Left lobe of liver (tissue), 2 donors: ENCODE data around the gene KCNK18. TPM values are rescaled to one million over a fixed set of nuclear protein-coding genes. Genes with fewer than 3 reads are reported as not detected.
"Not testable (repeated sequence)": the region's sequence is repeated elsewhere in the genome, so short reads cannot be mapped to it uniquely, and the experiment has no call there.

Source experiments
- ATAC-seq: fragments of 200-7000 bp; cut with Tn5 transposase; one replicate; pipeline ENCODE4 v1.9.1; 2020; ENCODE audit warnings: mild to moderate bottlenecking, moderate library complexity
- DNase-seq: peaks from one replicate; pipeline ENCODE4 v3.0.0-alpha.2; 2020; ENCODE audit warnings: low spot score
- total RNA-seq: library from RNA; stranded (reverse); gene quantifications from one replicate; pipeline ENCODE4 v1.2.1, GENCODE V29; 2021
- donor health status: DM: no; HTN: no; CAD: no; lungs with moderate emphysema.
- donor health status: DM: no; HTN: yes; CAD: no.

KCNK18 gene
- total RNA-seq, 1 donor from 2014 or later: not detected

DNA sequence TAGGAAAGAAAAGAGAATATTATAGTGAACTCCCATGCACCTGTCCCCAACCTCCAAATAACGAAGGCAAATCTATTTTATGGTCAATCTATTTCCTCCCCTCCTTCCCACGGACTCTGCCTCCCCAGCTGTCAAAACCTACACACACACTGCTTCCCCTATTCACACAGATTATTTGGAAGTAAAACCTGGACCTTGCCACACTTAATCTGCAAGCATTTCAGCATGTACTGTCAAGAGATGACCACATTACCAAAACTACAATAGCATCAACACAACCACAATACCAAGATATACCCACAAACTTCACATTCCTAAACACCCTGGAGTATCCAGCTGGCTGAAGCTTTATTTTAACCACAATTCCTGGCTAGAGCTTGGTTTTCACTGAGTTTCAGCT, 27.8 kb upstream of the KCNK18 start:
- no peak for ATAC-seq
- DNase-seq: no peak

DNA sequence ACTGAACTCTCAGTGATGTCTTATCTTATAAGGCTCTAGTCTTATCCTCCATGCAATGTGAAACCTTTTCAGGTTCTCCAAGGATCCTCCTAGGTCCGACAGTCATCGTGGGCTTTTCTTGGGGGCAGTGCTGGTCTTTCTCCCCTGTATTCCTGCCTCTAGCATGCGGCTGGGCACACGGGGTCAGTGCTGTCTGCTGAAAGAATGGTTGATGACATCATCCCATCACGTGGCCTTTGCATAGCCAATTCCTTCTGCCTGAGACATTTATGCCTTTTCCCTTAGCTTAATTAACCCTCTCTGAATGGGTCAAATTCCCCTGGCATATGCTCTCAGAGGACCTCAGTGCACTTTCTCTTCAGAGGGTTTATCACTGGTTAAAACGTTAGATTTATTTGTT, 27.0 kb upstream of the KCNK18 start:
- ATAC-seq: no peak
- DNase-seq: no peak

DNA sequence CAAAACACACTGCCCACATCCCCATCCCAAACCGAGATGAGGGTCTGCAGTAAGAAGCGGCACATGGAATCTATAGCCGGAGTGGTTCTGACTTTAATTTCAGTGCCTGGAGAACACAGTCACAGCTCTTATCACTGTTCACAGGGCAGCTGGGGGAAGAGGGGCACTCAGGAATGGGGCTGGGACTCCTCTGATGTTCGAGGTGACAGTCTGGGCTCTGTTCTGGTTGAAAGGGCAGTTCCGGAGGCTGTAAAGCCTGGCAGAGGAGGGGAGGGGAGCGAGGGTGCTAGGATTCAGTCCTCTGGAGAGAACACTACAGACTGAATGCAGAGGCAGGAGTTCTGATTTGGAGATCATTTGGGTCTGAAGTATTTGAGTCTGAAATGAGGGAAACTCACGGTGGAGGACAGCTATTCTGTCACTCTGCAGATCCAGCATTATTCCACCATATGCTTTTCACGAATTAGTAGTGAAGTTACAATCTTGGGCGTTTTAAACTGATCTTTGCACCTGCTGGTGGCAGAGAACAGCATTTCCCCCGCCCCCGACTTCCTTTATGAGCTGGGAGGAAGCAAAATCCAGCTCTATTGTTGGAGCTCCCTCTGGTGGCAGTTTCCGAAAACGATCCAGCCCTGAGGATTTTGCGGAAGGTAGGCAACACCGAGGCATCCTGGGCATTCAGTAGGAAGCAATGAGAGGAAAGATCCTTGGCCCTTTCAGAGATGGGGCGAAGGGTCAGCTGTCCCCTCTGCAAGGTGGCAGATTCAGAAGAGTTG, 22.7 kb upstream of the KCNK18 start:
- DNase-seq (peak; percentile 80), ATAC-seq (peak; percentile 95)

DNA sequence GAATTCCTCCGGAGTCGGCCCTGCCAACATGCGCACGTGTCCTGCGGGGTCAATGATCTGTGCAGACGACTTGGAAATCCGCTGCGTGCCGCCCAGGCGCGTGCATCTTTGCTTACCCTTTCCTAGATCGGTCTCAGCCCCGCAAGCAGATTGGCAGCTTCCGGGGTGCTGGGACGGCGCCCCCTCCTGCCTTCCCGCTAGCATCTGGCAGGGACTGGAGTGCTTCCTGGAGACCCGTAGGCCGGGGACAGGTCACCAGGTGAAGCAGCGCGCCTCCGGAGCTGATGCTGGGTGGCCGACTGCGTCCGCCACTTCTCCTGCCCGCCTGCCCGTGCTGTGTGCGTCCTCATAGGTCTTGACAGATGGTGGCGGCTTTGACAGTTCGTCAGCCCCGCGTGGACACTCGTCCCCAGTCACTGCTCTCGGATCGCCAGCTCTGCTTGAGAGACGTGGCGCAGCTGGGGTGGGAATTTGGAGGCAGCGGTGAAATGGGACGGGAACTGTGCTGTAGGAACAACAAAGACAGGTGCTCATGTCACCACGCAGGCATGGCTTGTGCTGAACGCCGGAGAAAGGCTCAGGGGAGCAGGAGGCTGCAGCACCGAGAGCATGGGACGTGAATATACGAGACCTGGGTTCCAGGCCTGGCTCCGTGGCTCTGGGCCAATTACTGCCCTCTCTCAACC, 21.9 kb upstream of the KCNK18 start:
- DNase-seq (peak; percentile 55), ATAC-seq (peak; percentile 60)

DNA sequence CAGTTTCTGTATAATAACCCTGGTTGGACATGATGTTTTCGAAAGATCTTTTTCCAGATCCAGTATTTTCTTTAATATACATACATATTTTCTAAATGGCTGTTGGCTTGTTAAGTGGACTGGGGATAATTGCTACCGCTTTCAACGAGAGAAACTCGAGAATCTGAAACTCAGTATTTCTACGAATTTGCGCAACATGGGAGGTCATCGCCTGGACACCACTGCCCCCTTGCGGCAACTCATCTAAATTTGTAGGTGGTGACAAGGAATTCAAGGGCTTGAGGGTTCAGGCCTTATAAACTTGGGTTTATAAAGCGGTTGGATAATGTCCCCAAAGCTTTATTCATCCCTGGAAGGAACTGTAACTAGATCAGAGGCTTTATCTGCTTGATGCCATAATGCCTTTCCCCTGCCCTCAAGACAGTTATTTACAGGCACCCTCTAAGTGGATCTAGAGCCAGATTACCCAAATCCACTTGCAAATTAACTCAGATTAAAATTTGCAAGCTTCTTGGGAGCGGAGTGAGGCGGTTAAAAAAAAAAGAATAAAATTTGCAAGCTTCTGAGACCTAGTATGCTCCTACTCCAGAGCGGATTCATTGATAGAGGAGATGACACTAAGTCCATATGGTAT, 21.3 kb upstream of the KCNK18 start:
- ATAC-seq: peak; percentile 78
- peak; percentile 75 for DNase-seq

DNA sequence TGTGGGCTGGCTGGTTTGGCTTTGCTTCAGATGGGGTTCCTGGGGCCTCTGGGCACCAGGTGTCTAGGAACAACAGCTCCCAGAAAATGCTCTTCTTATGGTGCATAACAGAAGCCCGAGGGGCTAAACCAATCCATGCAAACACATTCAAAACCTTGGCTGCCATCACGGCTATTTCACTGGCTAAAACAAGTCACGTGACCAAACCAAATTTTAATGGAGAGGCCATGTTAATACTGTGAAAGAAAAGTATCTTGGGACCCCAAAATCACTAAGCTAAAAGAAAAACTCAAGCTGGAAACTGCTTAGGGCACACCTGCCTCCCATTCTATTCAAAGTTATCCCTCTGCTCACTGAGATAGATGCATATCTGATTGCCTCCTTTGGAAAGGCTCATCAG, 19.1 kb upstream of the KCNK18 start:
- ATAC-seq (no peak), DNase-seq (no peak)

DNA sequence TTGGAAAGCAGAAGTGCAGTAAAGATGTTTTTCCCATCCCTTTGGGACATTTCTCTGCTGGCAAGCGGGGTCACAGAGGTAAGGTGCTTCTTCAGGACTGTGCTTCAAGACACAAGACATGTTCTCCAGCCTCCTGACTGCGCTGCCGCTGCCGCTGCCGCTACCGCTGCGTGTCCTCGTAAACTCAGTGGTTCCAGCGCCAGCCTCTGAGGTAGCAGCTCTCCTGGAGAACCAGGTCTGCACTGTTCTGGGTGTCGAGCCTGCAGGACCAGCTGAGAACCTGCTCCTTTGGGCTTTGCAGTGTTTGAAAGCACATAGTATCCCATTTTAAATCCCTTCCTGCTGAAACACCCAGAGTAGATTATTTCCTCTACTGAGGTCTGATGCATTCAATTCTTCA, 13.0 kb upstream of the KCNK18 start:
- no peak for ATAC-seq
- DNase-seq: no peak

DNA sequence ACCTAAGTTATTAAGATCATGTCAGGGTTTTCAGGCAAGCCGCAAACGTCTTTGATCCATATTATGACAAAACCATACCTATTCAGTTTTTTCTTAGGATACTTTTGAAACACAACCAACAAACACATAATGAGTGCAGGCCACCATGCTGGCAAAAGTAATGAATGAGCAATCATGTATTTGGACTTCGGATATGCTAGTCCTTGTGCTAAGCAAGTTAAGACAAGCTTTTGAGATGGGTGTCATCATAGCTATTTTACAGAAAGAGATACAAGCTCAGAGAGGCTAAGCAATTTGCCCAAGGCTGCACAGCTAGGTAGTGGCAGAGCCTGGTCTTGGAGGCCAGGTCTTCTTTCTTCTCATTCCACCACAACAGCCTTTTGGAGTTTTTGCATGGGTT, 12.5 kb upstream of the KCNK18 start:
- DNase-seq (no peak), ATAC-seq (no peak)

DNA sequence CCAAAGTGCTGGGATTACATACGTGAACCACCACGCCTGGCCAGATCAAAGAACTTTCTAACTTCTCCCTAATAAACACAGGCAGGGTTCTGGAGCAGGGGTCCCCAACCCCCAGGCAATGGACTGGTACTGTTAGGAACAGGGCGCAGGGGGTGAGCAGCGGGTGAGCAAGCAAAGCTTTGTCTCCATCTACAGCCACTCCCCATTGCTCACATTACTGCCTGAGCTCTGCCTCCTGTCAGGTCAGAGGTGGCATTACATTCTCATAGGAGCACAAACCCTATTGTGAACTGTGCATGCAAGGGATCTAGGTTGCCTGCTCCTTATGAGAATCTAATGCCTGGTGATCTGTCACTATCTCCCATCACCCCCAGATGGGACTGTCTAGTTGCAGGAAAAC, 11.5 kb upstream of the KCNK18 start:
- not testable (repeated sequence) for ATAC-seq

DNA sequence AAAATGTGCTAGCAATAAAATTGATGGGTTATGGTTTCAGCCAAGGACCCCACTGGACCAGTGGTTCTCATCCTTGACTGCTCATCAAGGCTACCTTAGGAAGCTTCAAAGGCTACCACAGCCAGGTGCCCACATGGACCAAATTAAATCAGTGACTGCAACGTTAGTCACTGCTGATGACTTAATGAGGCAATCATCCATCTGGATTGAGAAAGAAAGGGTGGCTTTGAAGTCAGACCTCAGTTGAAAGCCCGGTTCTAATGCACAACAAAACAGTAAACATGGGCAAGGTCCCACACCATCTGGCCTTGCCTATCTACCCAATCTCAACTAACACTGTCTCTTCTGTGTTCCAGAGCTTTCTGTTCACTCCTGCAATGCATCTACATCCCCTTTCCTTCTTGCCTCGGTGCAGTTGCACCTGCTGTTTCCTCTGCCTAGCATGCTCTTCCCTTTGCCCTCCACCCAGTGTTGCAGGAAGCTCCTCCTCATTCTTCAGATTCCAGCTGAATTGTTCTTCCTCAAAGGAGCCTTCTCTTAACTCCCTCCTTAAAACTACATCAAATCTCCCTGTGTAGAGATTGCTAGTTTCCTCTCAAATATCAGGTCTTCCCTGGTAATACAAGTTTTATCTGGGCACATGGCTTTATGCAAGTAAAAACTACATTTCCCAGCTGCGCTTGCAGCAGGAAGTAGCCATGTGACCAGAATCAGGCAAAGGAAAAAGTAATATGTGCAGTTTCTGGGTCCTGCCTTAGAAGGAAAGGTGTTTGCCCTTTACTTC, 10.3 kb upstream of the KCNK18 start:
- ATAC-seq (no peak), DNase-seq (no peak)

More for the DNA sequence above, 11.5 kb upstream of the KCNK18 start:
- DNase-seq: not testable (repeated sequence)

DNA sequence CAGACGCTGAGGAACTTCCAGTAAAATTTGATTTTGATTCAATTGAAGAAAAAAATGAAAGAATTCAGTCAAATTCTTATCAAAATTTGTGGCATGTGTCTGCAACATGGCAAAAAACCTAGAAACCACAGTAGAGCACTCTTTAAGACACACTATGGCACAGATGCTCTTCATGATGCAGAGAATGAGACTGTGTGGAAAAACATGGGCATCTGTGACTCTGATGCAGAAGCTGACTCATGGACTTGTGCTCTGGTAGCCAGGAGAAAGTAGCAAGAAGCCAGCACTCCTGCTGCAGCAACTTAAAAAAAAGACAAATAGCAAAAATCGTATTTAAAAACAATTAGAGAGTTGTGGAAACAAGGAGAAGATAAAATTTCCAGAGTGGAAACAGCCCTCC, 8.9 kb upstream of the KCNK18 start:
- ATAC-seq (no peak), DNase-seq (no peak)

DNA sequence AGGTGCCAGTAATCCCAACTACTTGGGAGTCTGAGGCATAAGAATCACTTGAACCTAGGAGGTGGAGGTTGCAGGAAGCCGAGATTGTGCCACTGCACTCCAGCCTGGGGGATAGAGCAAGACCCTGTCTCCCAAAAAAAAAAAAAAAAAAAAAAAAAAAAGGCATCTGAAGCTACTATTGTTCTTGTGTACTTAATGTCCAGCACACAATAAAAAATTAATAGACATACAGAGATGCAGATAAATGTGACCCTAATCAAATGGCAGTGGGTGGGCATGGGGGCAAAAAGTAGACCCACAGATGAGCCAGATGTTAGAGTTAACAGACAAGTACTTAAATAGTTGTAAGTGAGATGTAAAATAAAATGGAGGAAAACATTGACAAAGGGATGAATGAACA, 7.7 kb upstream of the KCNK18 start:
- DNase-seq (no peak), ATAC-seq (no peak)

DNA sequence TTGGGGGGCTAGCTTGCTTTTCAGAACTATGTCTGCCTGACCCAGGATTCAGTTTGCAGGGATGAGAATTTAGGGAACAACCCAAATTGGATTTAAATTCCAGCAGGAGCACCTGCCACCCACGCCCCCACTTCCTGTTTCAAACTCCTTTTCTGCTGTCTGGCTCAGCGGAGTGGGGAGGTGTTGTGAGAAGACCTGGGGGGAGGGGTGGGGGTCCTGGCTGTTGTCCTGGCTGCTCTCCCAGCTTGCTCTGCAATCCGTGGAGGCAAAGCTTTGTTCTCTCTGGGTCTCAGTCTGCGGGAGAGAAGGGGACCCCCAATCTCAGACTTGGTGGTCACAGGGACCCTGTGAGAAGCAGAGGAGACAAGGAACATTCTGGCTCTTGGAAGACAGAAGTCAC, 799 bp downstream of the KCNK18 start:
- DNase-seq (no peak), ATAC-seq (no peak)

DNA sequence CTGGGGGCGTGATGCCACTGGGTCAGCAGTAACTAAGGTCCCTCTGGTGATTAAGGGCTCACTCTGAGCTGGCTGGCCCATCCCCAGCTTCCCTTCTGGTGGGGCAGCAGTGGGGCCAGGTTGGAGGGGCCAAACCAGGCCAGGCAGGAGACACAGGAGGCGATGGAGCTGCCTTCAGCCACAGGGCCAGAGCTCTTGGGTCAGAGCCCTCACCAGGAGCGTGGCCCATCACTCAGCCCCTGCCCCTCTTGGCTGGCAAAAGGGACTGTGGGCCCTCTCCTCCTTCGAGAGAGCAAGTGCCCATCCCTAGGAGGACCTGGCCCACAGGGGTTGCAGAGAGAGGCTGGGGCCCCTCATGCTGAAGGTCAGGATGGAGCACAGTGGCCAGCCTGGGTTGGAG, 4.5 kb downstream of the KCNK18 start:
- DNase-seq: no peak
- no peak for ATAC-seq

DNA sequence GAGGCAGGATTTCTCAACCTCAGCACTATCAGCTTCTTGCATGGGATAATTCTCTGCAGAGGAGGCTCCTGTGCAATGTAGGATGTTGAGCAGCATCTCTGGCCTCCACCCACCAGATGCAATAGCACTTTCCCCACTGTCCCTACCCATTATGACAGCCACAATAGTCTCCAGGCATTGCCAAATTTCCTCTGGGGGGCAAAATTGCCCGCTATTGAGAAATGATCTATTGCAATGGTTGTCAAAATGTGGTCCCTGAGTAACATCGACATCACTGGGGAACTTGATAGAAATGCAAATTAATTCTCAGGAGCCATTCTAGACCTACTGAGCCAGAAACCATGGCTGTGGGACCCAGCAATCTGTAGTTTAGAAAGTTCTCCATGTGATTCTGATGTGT, 7.0 kb downstream of the KCNK18 start:
- DNase-seq (no peak), ATAC-seq (no peak)

DNA sequence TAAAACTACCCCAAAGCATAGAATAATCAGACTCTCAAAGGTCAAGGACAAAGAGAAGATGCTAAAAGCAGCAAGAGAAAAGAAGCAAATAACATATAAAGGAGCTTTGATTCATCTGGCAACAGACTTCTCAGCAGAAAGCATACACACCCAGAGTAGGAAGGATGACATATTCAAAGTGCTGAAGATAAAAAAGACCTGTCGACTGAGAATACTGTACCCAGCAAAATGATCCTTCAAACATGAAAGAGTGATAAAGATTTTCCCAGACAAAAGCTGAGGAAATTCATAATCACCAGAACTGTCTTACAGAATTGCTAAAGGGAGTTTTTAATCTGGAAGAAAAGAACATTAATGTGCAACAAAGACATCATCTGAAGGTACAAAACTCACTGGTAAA, 14.9 kb downstream of the KCNK18 start:
- no peak for DNase-seq
- ATAC-seq: no peak

DNA sequence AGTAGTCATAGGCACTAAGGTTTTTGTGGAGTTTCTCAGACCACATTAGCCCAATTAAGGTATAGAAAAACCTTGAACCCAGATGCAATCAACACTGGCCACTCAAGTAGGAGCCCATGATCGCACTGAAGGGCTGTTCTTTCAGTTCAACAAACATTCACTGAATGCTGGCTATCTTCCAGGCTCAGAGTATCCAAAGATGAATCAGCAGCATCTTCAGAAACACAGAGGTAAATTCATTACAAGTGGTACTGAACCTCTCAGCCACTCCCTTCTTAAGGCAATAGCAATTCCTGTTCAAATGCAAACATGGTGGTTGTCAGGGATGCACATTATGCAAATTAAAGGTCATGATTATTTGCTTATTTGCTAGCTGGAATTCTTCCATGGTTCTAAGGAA, 17.1 kb downstream of the KCNK18 start:
- DNase-seq: no peak
- no peak for ATAC-seq

DNA sequence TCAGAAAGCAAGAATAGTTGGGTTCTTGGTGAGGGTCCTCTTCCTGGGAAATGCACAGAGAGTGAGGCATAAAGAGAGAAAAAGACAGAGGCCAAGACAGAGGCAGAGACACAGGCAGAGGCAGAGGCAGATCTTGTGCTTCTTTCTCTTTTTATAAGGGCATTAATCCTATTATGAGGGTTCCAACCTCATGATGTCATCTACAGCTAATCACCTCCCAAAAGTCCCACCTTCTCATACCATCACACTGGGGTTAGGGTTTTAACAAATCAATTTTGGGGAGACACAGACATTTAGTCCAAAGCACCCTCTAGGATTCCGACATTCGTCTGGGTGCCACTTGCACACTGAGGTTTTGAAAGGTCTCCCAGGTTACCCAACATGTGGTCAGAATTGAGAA, 17.8 kb downstream of the KCNK18 start:
- DNase-seq (no peak), ATAC-seq (no peak)

DNA sequence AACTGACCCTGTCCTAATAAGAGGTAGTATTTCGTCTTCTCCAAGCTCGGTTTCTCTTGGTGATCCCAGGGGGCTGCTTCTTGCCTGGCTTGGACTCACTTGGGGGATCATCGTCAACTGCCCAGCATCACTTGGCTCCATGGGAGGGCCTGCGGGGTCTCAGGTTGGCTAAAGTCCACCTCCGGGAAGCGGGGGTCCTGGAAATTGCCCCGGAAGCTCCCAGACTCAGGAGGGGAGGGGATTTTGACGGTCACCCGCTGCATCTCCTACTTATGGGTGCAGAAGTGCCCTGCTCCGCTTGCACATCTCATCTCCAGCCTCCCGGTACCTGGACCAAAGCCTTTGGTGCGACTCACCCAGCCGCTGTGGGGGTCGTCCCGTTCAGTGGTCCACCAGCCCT, 18.7 kb downstream of the KCNK18 start:
- DNase-seq (no peak), ATAC-seq (no peak)

DNA sequence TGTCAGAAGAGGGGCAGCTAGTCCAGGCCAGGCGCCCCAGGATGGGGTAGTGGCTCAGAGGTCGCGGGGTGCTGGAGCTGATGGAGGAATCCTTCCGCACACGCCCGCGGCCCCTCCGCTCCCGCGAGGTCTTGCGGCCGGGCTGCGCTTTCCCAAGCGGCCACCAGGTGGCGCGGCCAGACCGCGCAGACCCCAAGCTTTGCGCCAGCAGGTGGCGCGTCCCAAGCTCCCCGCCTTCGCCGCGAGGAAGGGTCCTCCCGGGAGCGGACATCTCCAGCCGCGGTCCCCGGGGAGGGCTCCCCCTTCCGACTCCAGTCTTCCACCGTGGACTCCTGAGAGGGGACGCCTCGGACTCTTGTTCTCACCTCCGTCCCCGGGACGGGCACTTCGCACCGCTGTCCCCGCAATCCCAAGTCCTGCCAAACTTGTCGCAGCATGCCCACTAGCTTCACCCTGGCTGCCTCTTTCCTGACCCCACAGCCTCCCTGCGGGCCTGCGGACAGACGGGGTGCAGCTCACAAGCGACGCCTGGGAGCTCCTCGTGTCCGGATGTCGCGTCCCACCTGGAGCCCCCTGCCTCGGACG, 19.4 kb downstream of the KCNK18 start:
- peak; percentile 75 for DNase-seq
- ATAC-seq: peak; percentile 98

DNA sequence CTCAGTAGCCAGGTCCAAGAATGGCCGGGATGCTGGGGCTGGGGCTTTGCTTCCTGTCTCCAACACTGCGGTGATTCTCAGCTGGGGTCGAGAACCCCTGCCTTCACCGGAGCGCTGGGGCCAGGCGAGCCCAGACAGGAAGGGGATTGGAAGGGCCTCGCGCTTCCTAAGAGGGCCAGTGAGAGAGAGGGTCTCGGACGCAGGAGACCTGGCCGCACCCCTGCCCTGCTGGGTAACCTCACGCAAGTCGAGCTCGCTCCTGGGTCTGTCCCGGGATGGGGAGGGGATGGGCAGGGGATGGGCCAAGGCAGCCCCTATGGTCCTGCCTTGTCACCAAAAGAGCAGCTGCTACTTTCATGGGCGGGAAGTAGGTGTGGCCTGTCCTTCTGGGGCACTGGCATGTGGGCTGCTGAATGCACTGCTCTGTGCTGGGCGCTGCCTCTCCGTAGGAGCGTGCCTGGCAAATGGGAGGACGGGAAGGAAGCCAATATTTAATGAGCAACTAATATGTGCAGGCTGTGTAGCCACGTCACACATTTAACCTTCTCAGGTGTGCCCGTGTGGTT, 20.0 kb downstream of the KCNK18 start:
- DNase-seq: no peak
- ATAC-seq: peak; percentile 50
